GM10248 (cell line): Measurements from ENCODE around the gene PPM1K.

Source experiments
- CTCF ChIA-PET: fragments of 300-600 bp; sonication (Branson Sonifier 250); formaldehyde crosslinking; extraction: SDS; loops from one replicate; lab custom pipeline; 2021; ENCODE audit warnings: antibody characterized with exemption; lab: Yijun Ruan, JAX
- POLR2A ChIA-PET: fragments of 350-650 bp; sonication (Branson Sonifier 250); formaldehyde crosslinking; extraction: SDS; loops from one replicate; lab custom pipeline; 2020; ENCODE audit warnings: antibody characterized with exemption; lab: Yijun Ruan, JAX
- DNase-seq: peaks from one replicate; pipeline ENCODE4 v3.0.0; 2012; ENCODE audit errors: extremely low spot score
- TF ChIP-seq, protein P1 (sequence below): IDR thresholded peaks from 2 replicates; pipeline ENCODE4 v1.5.1; 2012; ENCODE audit warnings: mild to moderate bottlenecking, low read depth; ENCODE audit errors: extremely low read depth, missing control alignments, control extremely low read depth

The PPM1K gene

DNA sequence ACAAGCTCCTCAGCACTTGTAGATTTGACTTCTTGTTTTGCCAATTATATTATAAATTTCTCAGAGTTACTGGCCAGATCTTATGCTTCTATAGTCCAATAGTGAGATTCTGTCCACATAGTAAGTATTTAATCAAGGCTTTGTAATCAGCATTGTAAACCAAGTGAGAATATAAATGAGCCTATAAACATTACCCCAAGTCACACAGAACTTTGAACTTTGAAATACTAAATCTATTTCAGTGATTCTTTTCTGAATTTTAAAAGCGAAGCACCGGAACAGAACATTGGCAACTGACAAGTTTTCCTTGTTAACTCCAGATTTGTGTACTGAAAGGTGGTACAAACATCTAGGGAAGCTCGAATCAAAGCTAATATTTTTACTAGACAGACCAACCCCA, 37.2 kb downstream of the PPM1K start:
- TF ChIP-seq, protein P1, sequence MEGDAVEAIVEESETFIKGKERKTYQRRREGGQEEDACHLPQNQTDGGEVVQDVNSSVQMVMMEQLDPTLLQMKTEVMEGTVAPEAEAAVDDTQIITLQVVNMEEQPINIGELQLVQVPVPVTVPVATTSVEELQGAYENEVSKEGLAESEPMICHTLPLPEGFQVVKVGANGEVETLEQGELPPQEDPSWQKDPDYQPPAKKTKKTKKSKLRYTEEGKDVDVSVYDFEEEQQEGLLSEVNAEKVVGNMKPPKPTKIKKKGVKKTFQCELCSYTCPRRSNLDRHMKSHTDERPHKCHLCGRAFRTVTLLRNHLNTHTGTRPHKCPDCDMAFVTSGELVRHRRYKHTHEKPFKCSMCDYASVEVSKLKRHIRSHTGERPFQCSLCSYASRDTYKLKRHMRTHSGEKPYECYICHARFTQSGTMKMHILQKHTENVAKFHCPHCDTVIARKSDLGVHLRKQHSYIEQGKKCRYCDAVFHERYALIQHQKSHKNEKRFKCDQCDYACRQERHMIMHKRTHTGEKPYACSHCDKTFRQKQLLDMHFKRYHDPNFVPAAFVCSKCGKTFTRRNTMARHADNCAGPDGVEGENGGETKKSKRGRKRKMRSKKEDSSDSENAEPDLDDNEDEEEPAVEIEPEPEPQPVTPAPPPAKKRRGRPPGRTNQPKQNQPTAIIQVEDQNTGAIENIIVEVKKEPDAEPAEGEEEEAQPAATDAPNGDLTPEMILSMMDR = no peak
- no peak for DNase-seq
- ChIA-PET POLR2A (no interaction called here), CTCF (interaction anchor here (1.0 kb wide), 1 partner anchor 9 kb away, joined by 3 read pairs; no protein-coding TSS in a partner anchor)

DNA sequence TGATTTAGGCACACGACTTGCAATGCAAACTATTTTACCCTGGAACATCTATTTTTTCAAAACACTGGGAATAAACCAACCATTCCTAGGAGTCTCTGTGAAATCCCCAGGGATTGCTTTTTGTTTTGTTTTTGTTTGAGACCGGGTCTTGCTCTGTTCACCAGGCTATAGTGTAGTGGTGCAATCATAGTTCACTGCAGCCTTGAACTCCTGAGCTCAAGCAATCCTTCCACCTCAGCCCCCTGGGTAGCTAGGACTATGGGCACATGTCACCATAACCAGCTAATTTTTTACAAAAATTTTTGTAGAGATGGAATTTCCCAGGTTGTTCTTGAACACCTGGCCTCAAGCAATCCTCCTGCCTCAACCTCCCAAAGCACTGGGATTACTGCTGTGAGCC, 37.8 kb downstream of the PPM1K start:
- POLR2A ChIA-PET = no interaction called here
- CTCF ChIA-PET = interaction anchor here (1.8 kb wide), 1 partner anchor 16 kb away, joined by 4 read pairs; no protein-coding TSS in a partner anchor
- DNase-seq = no peak
- TF ChIP-seq, protein P1 = no peak

DNA sequence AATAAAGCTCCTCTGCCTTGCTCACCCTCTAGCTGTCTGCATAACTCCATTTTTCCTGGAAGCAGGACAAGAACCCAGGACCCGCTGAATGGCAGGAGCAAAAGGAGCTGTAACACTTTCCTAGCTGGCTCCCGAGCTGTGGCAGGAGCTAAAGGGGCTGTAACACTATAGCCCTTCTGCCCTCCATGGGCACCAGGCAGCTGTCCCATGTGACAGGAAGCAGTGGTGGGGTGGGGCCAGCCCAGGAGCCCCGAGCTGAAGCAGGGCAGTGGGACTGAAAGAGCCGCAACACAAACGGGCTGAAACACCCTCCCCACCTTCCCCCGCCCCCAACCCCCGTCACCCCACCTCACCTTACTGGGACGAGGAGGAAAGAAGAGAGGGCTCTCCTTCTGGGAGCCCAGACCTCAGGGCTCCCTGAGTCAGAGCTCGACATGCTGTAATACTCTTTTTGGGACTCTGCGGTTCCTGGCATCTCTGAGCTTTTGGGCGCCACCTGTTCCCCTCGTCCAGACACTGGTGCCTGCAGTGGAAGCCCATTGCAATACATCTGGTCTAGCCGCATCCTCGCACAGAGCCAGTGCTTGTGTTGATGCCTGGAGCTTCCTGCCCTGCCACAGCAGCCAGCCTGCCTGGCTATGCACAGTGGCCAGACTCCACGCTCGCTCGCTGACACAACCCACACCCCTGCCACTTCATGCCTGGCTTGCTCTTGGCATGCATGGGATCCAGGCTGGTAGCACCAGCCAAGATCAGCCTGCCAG, 39.4 kb downstream of the PPM1K start:
- TF ChIP-seq, protein P1 = no peak
- POLR2A ChIA-PET = interaction anchor here (0.6 kb wide), 1 partner anchor 367 kb away, joined by 4 read pairs; no protein-coding TSS in a partner anchor
- CTCF ChIA-PET = interaction anchor here (1.2 to 1.8 kb wide), 2 partner anchors 17 to 271 kb away, joined by 3 to 4 read pairs; no protein-coding TSS in a partner anchor
- DNase-seq = no peak

DNA sequence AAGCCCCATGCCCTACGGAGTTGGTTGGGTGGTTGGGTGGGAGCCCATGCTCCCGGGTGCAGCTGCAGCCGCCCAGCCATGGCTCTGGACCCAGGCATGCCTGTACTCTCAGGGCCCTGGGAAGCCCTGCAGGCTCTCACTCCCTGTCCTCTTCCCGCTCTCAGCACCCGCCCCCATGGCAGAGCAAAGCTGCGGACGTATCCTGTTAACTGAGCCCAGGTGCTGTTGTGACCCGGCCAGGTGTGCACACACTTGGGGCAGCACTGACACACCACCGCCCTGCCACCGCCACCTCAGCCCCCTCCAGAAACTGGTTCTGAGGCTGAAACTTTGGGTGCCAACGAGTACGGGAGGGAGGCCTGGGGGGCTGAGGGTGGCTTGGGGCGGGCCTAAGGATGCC, 40.3 kb downstream of the PPM1K start:
- ChIA-PET POLR2A (no interaction called here), CTCF (interaction anchor here (1.3 kb wide), 1 partner anchor 14 kb away, joined by 3 read pairs; no protein-coding TSS in a partner anchor)
- TF ChIP-seq, protein P1 = no peak
- DNase-seq = no peak

DNA sequence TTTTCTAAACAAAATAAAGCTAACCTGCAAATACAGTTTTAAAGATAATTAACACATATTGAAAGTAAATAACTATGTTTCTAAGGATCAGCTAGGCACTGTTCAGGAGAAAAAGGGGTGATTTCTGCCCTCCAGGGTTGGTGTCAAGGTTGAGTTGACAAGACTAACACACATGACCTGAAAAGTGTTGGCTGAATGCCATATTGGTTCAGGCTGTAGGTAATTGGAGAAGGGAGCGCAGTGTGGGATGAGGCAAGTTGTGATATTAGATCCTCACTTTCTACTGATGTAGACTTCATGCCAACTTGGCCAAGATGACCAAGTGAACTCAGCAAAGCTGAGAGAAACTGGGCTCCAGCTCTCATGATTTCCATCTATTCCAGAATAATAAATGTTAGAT, 42.2 kb downstream of the PPM1K start:
- DNase-seq = no peak
- ChIA-PET CTCF (interaction anchor here (1.2 to 1.7 kb wide), 3 partner anchors 12 to 30 kb away, joined by 4 to 5 read pairs (median 4); no protein-coding TSS in a partner anchor), POLR2A (no interaction called here)
- TF ChIP-seq, protein P1 = no peak

DNA sequence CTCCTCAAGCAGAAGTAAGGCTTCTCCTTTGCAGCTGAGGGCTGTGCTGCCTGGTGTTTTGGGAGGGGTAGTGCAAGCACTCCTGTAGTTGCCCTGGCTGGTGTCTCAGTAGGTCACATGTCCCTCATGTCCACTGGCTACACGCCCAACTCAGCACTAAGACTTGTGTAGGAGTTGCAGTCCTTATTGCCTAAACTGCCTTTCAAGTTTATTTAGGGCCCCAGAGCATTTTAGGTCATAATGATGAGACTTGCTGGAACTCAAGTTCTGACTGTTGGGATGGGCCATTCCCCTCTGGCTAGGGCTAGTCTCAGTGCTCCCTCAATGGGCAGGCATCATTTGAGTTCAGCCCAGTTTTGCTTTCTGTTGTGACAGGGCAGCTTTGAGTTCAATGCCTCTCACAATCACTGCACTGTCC, 44.1 kb downstream of the PPM1K start:
- DNase-seq = no peak
- TF ChIP-seq, protein P1 = no peak
- POLR2A ChIA-PET = no interaction called here
- CTCF ChIA-PET = no interaction called here
